Measurements from ENCODE around the gene KRTAP5-5.
A peak's percentile ranks its signal among the peaks of the same experiment; 100 is the strongest.
"Not testable (repeated sequence)": the region's sequence is repeated elsewhere in the genome, so short reads cannot be mapped to it uniquely, and the experiment has no call there.

KRTAP5-5 gene

DNA sequence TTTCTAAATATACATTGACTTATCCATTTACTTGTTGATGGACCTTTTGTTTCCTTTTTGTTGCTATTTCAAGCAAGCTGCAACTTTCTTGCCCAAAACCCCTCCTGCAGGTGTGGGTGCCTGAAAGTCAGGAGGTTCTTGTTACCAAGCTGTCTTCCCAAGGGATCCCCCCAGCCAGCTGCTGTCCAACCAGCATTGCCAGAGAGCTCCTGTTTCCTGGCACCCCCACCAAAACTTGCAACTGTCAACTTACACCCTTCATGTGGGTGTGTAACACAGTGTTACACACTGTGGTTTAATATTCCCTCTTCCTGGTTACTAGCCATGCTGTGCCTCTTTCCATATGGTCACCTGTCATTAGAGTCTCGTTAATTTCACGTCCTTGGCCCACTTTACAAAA, 42.9 kb upstream of the KRTAP5-5 start:
- H3F3A ChIP-seq (ENCODE audit: low read depth), result no peaks in the 10 kb centered on the region
- no peaks in the 10 kb centered on the region for H3K9me2 ChIP-seq (replicated peaks; ENCODE audit: low read depth, low read length)

GRCh38 chr11:1589191-1589963, 40.2 kb upstream of the KRTAP5-5 start:
- not testable (repeated sequence) for H3K9ac ChIP-seq (ENCODE audit: low read depth, low read length, poor library complexity, severe bottlenecking); H3K79me2 ChIP-seq (ENCODE audit: insufficient read depth, low read length); H3K27me3 ChIP-seq (ENCODE audit: insufficient read depth, low read length, poor library complexity, severe bottlenecking); H3F3A ChIP-seq (ENCODE audit: low read depth); H3K4me2 ChIP-seq (ENCODE audit: low read depth, low read length, poor library complexity, severe bottlenecking); H3K36me3 ChIP-seq (ENCODE audit: insufficient read depth, low read length); H3K9me3 ChIP-seq (ENCODE audit: insufficient read depth, low read depth, low read length); H4K20me1 ChIP-seq (ENCODE audit: insufficient read depth, low read length, poor library complexity, severe bottlenecking); H3K9me2 ChIP-seq (replicated peaks; ENCODE audit: low read depth, low read length); H3K4me3 ChIP-seq (ENCODE audit: low read length, poor library complexity, severe bottlenecking); H3K4me1 ChIP-seq (ENCODE audit: insufficient read depth, low read length, poor library complexity, severe bottlenecking)
- 0 out of 2 replicates have a peak overlapping the region, but pooled peaks have one; percentile 2 for H2AFZ ChIP-seq (ENCODE audit: low read length)

More for the DNA sequence above, 42.9 kb upstream of the KRTAP5-5 start:
- Histone ChIP-seq H3K4me3 (ENCODE audit: low read length, poor library complexity, severe bottlenecking) (no peak overlapping the region), H3K27me3 (ENCODE audit: insufficient read depth, low read length, poor library complexity, severe bottlenecking) (no peaks in the 10 kb centered on the region), H3K9me3 (ENCODE audit: insufficient read depth, low read depth, low read length) (peaks cover under 1% of the 10 kb centered on the region; the same call in 1 of the 2 replicates), H3K4me1 (ENCODE audit: insufficient read depth, low read length, poor library complexity, severe bottlenecking) (no peaks in the 10 kb centered on the region), H2AFZ (ENCODE audit: low read length) (no peak overlapping the region), H3K36me3 (ENCODE audit: insufficient read depth, low read length) (no peaks in the 10 kb centered on the region), H3K79me2 (ENCODE audit: insufficient read depth, low read length) (no peaks in the 10 kb centered on the region), H3K9ac (ENCODE audit: low read depth, low read length, poor library complexity, severe bottlenecking) (no peak overlapping the region), H4K20me1 (ENCODE audit: insufficient read depth, low read length, poor library complexity, severe bottlenecking) (no peaks in the 10 kb centered on the region), H3K4me2 (ENCODE audit: low read depth, low read length, poor library complexity, severe bottlenecking) (no peak overlapping the region)
- TF ChIP-seq, protein P1, sequence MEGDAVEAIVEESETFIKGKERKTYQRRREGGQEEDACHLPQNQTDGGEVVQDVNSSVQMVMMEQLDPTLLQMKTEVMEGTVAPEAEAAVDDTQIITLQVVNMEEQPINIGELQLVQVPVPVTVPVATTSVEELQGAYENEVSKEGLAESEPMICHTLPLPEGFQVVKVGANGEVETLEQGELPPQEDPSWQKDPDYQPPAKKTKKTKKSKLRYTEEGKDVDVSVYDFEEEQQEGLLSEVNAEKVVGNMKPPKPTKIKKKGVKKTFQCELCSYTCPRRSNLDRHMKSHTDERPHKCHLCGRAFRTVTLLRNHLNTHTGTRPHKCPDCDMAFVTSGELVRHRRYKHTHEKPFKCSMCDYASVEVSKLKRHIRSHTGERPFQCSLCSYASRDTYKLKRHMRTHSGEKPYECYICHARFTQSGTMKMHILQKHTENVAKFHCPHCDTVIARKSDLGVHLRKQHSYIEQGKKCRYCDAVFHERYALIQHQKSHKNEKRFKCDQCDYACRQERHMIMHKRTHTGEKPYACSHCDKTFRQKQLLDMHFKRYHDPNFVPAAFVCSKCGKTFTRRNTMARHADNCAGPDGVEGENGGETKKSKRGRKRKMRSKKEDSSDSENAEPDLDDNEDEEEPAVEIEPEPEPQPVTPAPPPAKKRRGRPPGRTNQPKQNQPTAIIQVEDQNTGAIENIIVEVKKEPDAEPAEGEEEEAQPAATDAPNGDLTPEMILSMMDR (conservative IDR thresholded peaks at IDR 0.05; ENCODE audit: low read length), result no peak
- TF ChIP-seq EZH2phosphoT487 (IDR thresholded peaks at IDR 0.05; ENCODE audit: borderline replicate concordance), result no peak

- Histone ChIP-seq H3K4me1 (ENCODE audit: insufficient read depth, low read length, poor library complexity, severe bottlenecking) (no peaks in the 10 kb centered on the region), H3F3A (ENCODE audit: low read depth) (no peaks in the 10 kb centered on the region), H3K36me3 (ENCODE audit: insufficient read depth, low read length) (no peaks in the 10 kb centered on the region), H3K4me2 (ENCODE audit: low read depth, low read length, poor library complexity, severe bottlenecking) (no peak overlapping the region), H3K4me3 (ENCODE audit: low read length, poor library complexity, severe bottlenecking) (no peak overlapping the region), H2AFZ (ENCODE audit: low read length) (no peak overlapping the region), H3K27me3 (ENCODE audit: insufficient read depth, low read length, poor library complexity, severe bottlenecking) (no peaks in the 10 kb centered on the region), H4K20me1 (ENCODE audit: insufficient read depth, low read length, poor library complexity, severe bottlenecking) (no peaks in the 10 kb centered on the region), H3K9ac (ENCODE audit: low read depth, low read length, poor library complexity, severe bottlenecking) (no peak overlapping the region), H3K9me2 (replicated peaks; ENCODE audit: low read depth, low read length) (no peaks in the 10 kb centered on the region), H3K9me3 (ENCODE audit: insufficient read depth, low read depth, low read length) (no peaks in the 10 kb centered on the region), H3K79me2 (ENCODE audit: insufficient read depth, low read length) (no peaks in the 10 kb centered on the region)
- TF ChIP-seq EZH2phosphoT487 (IDR thresholded peaks at IDR 0.05; ENCODE audit: borderline replicate concordance), result no peak
- TF ChIP-seq, protein P1 (conservative IDR thresholded peaks at IDR 0.05; ENCODE audit: low read length), result no peak
Observed at GRCh38 chr11:1589996-1590395, 39.6 kb upstream of the KRTAP5-5 start.

DNA sequence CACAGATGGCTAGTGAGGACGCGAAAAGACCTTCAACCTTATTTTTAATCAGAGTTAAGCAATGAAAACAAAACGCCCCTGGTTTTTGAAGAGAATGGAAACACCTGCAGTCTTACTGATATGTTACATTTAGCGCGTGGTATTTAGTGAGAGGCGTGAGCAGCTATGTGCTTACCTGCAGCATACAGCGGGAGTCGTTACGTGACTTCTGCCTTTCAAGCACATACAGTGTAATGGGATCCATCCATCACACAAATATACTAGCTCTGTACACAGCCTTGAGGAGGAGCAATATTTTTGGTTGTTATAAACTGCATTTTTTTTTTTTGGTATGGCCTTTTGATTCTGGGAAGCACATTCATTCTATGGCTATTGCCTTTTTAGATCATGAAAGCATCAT, 36.9 kb upstream of the KRTAP5-5 start:
- H3K27me3 ChIP-seq (ENCODE audit: insufficient read depth, low read length, poor library complexity, severe bottlenecking), result no peaks in the 10 kb centered on the region

GRCh38 chr11:1595994-1596575, 33.5 kb upstream of the KRTAP5-5 start:
- not testable (repeated sequence) for H3F3A ChIP-seq (ENCODE audit: low read depth); H2AFZ ChIP-seq (ENCODE audit: low read length); H3K36me3 ChIP-seq (ENCODE audit: insufficient read depth, low read length); H3K9me2 ChIP-seq (replicated peaks; ENCODE audit: low read depth, low read length); H3K27me3 ChIP-seq (ENCODE audit: insufficient read depth, low read length, poor library complexity, severe bottlenecking); H3K79me2 ChIP-seq (ENCODE audit: insufficient read depth, low read length); H3K9ac ChIP-seq (ENCODE audit: low read depth, low read length, poor library complexity, severe bottlenecking); H3K4me1 ChIP-seq (ENCODE audit: insufficient read depth, low read length, poor library complexity, severe bottlenecking); H3K4me3 ChIP-seq (ENCODE audit: low read length, poor library complexity, severe bottlenecking); H4K20me1 ChIP-seq (ENCODE audit: insufficient read depth, low read length, poor library complexity, severe bottlenecking); H3K9me3 ChIP-seq (ENCODE audit: insufficient read depth, low read depth, low read length); H3K4me2 ChIP-seq (ENCODE audit: low read depth, low read length, poor library complexity, severe bottlenecking)

More for the DNA sequence above, 36.9 kb upstream of the KRTAP5-5 start:
- TF ChIP-seq EZH2phosphoT487 (IDR thresholded peaks at IDR 0.05; ENCODE audit: borderline replicate concordance), result no peak
- TF ChIP-seq, protein P1 (conservative IDR thresholded peaks at IDR 0.05; ENCODE audit: low read length), result no peak
- no peak overlapping the region for H2AFZ ChIP-seq (ENCODE audit: low read length)
- H3K4me2 ChIP-seq (ENCODE audit: low read depth, low read length, poor library complexity, severe bottlenecking), result no peak overlapping the region
- H3K79me2 ChIP-seq (ENCODE audit: insufficient read depth, low read length), result no peaks in the 10 kb centered on the region
- H3K4me3 ChIP-seq (ENCODE audit: low read length, poor library complexity, severe bottlenecking), result no peak overlapping the region
- no peaks in the 10 kb centered on the region for H3K9me2 ChIP-seq (replicated peaks; ENCODE audit: low read depth, low read length)
- H3K36me3 ChIP-seq (ENCODE audit: insufficient read depth, low read length), result no peaks in the 10 kb centered on the region
- H3K9ac ChIP-seq (ENCODE audit: low read depth, low read length, poor library complexity, severe bottlenecking), result no peak overlapping the region
- no peaks in the 10 kb centered on the region for H4K20me1 ChIP-seq (ENCODE audit: insufficient read depth, low read length, poor library complexity, severe bottlenecking)
- H3F3A ChIP-seq (ENCODE audit: low read depth), result no peaks in the 10 kb centered on the region
- no peaks in the 10 kb centered on the region for H3K4me1 ChIP-seq (ENCODE audit: insufficient read depth, low read length, poor library complexity, severe bottlenecking)
- H3K9me3 ChIP-seq (ENCODE audit: insufficient read depth, low read depth, low read length), result no peaks in the 10 kb centered on the region

Data from Loucy (cell line).